Testis (tissue), 3 donors: ENCODE results near the gene EPS15. TPM values are rescaled to one million over a fixed set of nuclear protein-coding genes. Genes with fewer than 3 reads are reported as not detected.

ENCODE experiments used
- DNase-seq: peaks from one replicate; pipeline ENCODE4 v3.0.0-alpha.2; 2019
- H3K27ac ChIP-seq, 2 donors: fragments of 200-600 bp; sonication (generic); one replicate each; pipeline ENCODE4 v1.5.1; 2019
- H3K27me3 ChIP-seq: fragments of 200-600 bp; sonication (generic); one replicate; pipeline ENCODE4 v1.5.1; 2019
- H3K36me3 ChIP-seq: fragments of 200-600 bp; sonication (generic); one replicate; pipeline ENCODE4 v1.5.1; 2017; ENCODE audit warnings: low read depth; ENCODE audit errors: missing control alignments
- H3K4me1 ChIP-seq: fragments of 200-600 bp; sonication (generic); one replicate; pipeline ENCODE4 v1.5.1; 2019
- H3K4me3 ChIP-seq, 2 donors: fragments of 200-600 bp; sonication (generic); one replicate each; pipeline ENCODE4 v1.5.1; 2017 to 2019
- H3K9me3 ChIP-seq: fragments of 200-600 bp; sonication (generic); one replicate; pipeline ENCODE4 v1.5.1; 2017
- POLR2A ChIP-seq: fragments of 450-650 bp; IDR thresholded peaks from one replicate; pipeline ENCODE4 v1.6.1; 2017; ENCODE audit warnings: antibody characterized with exemption, mild to moderate bottlenecking, moderate library complexity
- WGBS, 2 donors: methylation state at CpG; one replicate each; pipeline ENCODE4 v1.1.5; 2018; 5-methylcytosine and 5-hydroxymethylcytosine counted together
- intact Hi-C: fragments of 100-400 bp; cut with DNase I; formaldehyde crosslinking; loops from one replicate; pipeline ENCODE4 v1.15.1; 2023; ENCODE audit warnings: low total_unique reads
- polyA plus RNA-seq: library from polyadenylated mRNA; stranded (reverse); fragments of 350-450 nt; fragmentation: Illumina TruSeq; extraction: RNeasy Lipid Tissue Mini Kit (QIAGEN cat#74804); gene quantifications from one replicate; pipeline ENCODE4 v1.2.3, GENCODE V29; 2014; ENCODE audit warnings: low read depth, low replicate concordance; ENCODE audit not compliant: insufficient read depth
- total RNA-seq, 2 donors: library from RNA; depleted of rRNA; stranded (reverse); fragments of >200 nt; gene quantifications; one replicate each; pipeline ENCODE4 v1.2.3, GENCODE V29; 2016
- TF ChIP-seq, protein P1 (sequence below), 3 experiments: fragments of 450-650 bp in 2 of 3; fragments of 200-600 bp in 1 of 3; sonication (generic) in 1 of 3; IDR thresholded peaks; one replicate each; pipeline ENCODE4 v1.5.1; 2016 to 2019; ENCODE audit warnings: antibody characterized with exemption in 3 of 3, mild to moderate bottlenecking in 2 of 3, moderate library complexity in 1 of 3

EPS15 gene
- total and polyA plus RNA-seq, 3 donors from 2014 or later, result 77.2 to 127 (median 108) TPM

DNA sequence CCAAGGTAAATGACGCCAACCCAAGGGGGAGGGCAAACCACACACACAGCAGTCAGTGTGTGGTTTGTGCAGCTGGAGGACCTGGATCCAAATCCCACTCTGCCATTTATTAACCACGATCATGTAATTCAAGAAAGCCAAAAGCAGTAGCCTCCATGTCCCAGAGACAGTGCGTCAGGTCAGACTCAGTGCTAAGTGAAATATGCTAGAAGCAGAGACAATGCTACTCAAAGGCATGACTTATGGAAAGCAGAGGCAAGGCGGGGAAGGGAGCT is 202.3 kb downstream of the EPS15 start:
- H3K4me1 ChIP-seq, result peaks cover 4% of the 10 kb centered on the region

DNA sequence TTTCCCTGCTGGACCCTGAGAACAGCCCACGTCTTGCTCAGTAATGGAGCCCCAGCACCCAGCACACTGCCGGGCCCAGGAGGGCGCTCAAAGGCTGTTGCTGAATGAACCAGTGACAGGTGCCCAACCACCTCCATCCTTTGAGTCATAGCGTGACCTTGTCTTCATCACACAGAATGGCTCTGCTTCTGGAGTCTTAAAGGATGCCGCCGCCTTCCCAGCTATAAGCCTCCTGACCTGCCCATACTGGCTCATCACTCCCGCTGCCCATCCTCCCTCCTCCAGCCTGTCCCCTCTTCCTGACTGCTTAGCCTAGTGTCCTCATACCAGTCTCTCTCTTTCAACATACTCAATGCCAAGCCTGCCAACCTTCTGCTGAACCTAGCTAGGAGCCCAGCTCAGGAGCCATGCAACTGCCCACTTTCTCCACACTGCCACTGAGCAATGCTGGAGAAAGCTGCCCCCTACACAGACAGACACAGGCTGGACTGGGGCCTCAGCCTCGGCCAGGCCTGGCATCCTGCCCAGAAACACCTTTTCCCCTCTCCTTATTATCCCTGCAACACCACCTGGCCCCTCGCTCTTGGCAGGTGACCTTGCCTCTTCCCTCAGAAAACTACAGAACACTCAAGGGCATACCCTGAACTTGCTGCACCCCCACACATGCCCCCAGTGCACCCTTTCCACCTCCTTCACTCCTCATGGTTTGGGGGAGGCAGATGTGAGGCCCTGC is 202.8 kb downstream of the EPS15 start:
- Histone ChIP-seq H3K4me3 (no peak overlapping the region), H3K27ac (no peak overlapping the region), H3K4me1 (no peaks in the 10 kb centered on the region), H3K36me3 (no peaks in the 10 kb centered on the region), H3K27me3 (no peaks in the 10 kb centered on the region), H3K9me3 (no peaks in the 10 kb centered on the region)
- intact Hi-C loops, result no loop called here
- WGBS, 2 donors, result 82 to 84% methylated on average over 8 to 9 of the region's 9 CpGs
- TF ChIP-seq, protein P1, sequence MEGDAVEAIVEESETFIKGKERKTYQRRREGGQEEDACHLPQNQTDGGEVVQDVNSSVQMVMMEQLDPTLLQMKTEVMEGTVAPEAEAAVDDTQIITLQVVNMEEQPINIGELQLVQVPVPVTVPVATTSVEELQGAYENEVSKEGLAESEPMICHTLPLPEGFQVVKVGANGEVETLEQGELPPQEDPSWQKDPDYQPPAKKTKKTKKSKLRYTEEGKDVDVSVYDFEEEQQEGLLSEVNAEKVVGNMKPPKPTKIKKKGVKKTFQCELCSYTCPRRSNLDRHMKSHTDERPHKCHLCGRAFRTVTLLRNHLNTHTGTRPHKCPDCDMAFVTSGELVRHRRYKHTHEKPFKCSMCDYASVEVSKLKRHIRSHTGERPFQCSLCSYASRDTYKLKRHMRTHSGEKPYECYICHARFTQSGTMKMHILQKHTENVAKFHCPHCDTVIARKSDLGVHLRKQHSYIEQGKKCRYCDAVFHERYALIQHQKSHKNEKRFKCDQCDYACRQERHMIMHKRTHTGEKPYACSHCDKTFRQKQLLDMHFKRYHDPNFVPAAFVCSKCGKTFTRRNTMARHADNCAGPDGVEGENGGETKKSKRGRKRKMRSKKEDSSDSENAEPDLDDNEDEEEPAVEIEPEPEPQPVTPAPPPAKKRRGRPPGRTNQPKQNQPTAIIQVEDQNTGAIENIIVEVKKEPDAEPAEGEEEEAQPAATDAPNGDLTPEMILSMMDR (IDR thresholded peaks at IDR 0.05), result no peak
- no peak for TF ChIP-seq POLR2A
- no peak for DNase-seq

More for the DNA sequence above, 202.3 kb downstream of the EPS15 start:
- no peak for TF ChIP-seq POLR2A
- TF ChIP-seq, protein P1 (IDR thresholded peaks at IDR 0.05), result no peak
- H3K9me3 ChIP-seq, result no peaks in the 10 kb centered on the region
- H3K36me3 ChIP-seq, result no peaks in the 10 kb centered on the region
- DNase-seq, result no peak
- H3K27me3 ChIP-seq, result no peaks in the 10 kb centered on the region
- intact Hi-C loops, result no loop called here
- 86 to 87% methylated on average over 4 of the region's 4 CpGs for WGBS, 2 donors
- no peak overlapping the region for H3K27ac ChIP-seq
- no peak overlapping the region for H3K4me3 ChIP-seq

DNA sequence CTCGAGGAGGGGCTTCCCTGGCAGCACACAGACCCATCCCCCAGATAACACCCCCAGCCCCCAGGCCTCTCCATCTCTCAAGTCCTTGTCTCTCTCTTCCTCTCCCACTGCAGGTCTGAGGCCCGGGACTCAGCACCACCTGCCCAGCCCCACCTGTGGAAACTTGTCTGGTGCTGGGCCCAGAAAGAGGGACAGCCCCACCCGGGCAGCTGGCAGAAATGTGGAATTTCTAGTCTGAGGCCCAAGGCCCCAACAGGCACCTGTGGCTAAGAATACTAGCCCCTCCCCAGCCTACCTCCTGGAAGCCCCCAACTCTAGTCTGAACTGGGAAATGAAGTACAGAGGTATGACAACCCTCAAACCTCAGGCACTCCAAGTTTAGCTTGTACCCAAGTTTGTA is 204.1 kb downstream of the EPS15 start:
- no peaks in the 10 kb centered on the region for H3K36me3 ChIP-seq
- no peak overlapping the region for H3K4me3 ChIP-seq
- H3K9me3 ChIP-seq, result no peaks in the 10 kb centered on the region
- intact Hi-C loops, result no loop called here
- no peak for TF ChIP-seq POLR2A
- TF ChIP-seq, protein P1 (IDR thresholded peaks at IDR 0.05), result no peak
- no peak overlapping the region for H3K27ac ChIP-seq
- no peaks in the 10 kb centered on the region for H3K27me3 ChIP-seq
- DNase-seq, result no peak
- H3K4me1 ChIP-seq, result no peaks in the 10 kb centered on the region
- WGBS, 2 donors, result 85 to 88% methylated on average over 3 of the region's 3 CpGs

DNA sequence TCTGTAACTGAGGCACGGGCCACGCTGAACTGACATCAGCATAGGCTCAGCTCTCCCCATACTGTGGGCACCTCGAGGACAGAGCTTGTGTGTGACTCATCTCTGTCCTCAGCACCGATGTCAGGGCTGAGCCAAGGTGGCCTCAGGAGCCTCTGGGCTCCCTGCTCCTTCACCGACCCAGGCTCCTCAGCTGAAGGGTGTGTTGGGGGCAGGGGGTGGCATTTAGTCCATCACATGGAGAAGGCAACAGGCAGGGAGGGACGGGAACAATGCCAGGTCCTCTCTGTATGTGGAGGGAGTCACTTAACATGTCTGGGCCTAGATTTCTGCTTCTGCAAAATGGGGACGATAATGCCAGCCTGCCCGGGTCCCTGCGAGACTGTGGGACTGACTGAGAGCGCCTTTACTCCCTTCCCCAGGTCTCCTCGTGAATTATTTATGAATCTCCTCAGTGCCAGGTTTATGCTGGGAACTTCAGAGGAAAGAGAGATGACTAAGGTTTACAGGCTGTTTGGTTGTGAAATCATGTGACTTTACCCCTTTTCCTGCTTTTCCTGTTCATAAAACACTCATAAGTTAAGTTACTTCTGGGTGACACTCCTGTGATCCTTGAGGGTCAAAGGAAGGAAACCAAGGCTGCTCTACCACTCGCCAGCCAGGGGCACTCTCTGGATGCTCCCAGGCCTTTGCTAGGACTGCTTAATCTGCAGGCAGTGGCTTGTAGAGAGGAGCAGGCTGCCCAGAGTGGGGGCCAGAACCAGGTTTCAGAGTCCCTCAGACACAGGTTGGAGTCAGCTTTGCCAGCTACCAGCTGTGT is 204.9 kb downstream of the EPS15 start:
- TF ChIP-seq, protein P1 (IDR thresholded peaks at IDR 0.05), result no peak
- no peak for TF ChIP-seq POLR2A
- no peak overlapping the region for H3K4me3 ChIP-seq
- no peaks in the 10 kb centered on the region for H3K9me3 ChIP-seq
- H3K36me3 ChIP-seq, result no peaks in the 10 kb centered on the region
- intact Hi-C loops, result no loop called here
- no peaks in the 10 kb centered on the region for H3K27me3 ChIP-seq
- no peak for DNase-seq
- H3K4me1 ChIP-seq, result no peaks in the 10 kb centered on the region
- 74 to 78% methylated on average over 10 to 12 of the region's 12 CpGs for WGBS, 2 donors
- no peak overlapping the region for H3K27ac ChIP-seq
